T-helper 1 cell treated with Interleukin-12 subunit alpha and Interleukin-12 subunit beta and Interleukin-4 antibody, amounts not matched to agents 30 μg/mL and 1 μg/mL, for 36 hours (primary cell): ENCODE data around the gene UAP1.
A peak's percentile ranks its signal among the peaks of the same experiment; 100 is the strongest.
"Not testable (repeated sequence)": the region's sequence is repeated elsewhere in the genome, so short reads cannot be mapped to it uniquely, and the experiment has no call there.

Source experiments
- H3K27ac Mint-ChIP-seq: one replicate; pipeline ENCODE4 v1.8.0; 2021; ENCODE audit warnings: mild to moderate bottlenecking, mixed read lengths
- H3K27me3 Mint-ChIP-seq: one replicate; pipeline ENCODE4 v1.8.0; 2021; ENCODE audit warnings: low read depth, mixed read lengths
- H3K36me3 Mint-ChIP-seq: one replicate; pipeline ENCODE4 v1.8.0; 2021; ENCODE audit warnings: low read depth, mixed read lengths
- H3K4me1 Mint-ChIP-seq: one replicate; pipeline ENCODE4 v1.8.0; 2021; ENCODE audit warnings: low read depth, mixed read lengths
- H3K4me3 Mint-ChIP-seq: one replicate; pipeline ENCODE4 v1.8.0; 2021; ENCODE audit warnings: mild to moderate bottlenecking, moderate library complexity, mixed read lengths
- H3K9me3 Mint-ChIP-seq: one replicate; pipeline ENCODE4 v1.8.0; 2021; ENCODE audit warnings: mixed read lengths

UAP1 gene

DNA sequence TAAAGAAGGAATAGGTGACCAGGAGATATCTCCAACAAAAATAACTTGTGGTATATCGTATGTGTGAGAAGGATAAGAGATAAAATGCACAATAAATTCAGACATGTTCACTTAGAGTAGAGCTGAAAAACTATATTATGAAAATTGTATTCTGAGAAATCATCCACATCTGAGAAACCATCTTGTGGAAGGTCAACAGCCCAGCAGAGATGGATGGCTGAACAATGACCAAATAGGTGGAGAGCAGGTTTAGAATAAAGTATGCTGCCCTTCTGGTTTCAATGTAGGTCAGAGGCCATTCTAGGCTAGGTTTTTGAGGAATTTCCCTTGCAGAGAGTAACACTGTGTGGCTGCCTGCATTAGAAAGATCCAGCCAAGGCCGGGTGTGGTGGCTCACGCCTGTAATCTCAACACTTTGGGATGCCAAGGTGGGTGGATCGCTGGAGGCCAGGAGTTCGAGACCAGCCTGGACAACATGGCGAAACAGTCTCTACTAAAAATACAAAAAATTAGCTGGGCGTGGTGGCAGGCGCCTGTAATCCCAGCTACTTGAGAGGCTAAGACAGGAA, 8.8 kb upstream of the UAP1 start:
- Mint-ChIP-seq H3K9me3 (no peaks in the 10 kb centered on the region), H3K4me3 (no peak overlapping the region), H3K4me1 (no peaks in the 10 kb centered on the region), H3K27me3 (no peaks in the 10 kb centered on the region), H3K36me3 (no peaks in the 10 kb centered on the region), H3K27ac (no peak overlapping the region)

- H3K36me3 Mint-ChIP-seq, result no peaks in the 10 kb centered on the region
- no peaks in the 10 kb centered on the region for H3K9me3 Mint-ChIP-seq
- H3K27ac Mint-ChIP-seq, result no peak overlapping the region
- H3K27me3 Mint-ChIP-seq, result no peaks in the 10 kb centered on the region
- no peaks in the 10 kb centered on the region for H3K4me1 Mint-ChIP-seq
- no peak overlapping the region for H3K4me3 Mint-ChIP-seq
Observed at GRCh38 chr1:162554258-162554657, 7.3 kb upstream of the UAP1 start.

DNA sequence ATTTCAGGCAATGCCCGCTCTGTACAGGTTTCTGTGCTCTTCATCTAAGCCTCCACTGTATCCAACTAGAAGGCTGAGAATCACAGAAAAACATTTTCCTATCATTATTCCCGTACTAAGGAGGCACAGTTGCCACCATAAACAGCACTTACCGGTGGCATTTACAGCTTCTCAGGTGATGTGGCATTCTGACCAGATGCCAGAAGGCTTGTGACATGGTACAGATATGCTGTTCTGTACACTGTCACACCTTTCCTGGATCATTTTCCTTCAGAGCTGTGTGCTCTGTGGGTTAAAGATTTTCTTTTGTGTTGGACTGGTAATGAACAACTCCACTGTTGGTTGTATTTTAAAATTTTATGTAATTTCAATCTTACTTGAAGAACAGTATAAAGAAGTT, 4.0 kb upstream of the UAP1 start:
- no peak overlapping the region for H3K27ac Mint-ChIP-seq
- H3K27me3 Mint-ChIP-seq, result no peaks in the 10 kb centered on the region
- peaks cover 15% of the 10 kb centered on the region for H3K4me1 Mint-ChIP-seq
- no peak overlapping the region for H3K4me3 Mint-ChIP-seq
- H3K36me3 Mint-ChIP-seq, result no peaks in the 10 kb centered on the region
- no peaks in the 10 kb centered on the region for H3K9me3 Mint-ChIP-seq

DNA sequence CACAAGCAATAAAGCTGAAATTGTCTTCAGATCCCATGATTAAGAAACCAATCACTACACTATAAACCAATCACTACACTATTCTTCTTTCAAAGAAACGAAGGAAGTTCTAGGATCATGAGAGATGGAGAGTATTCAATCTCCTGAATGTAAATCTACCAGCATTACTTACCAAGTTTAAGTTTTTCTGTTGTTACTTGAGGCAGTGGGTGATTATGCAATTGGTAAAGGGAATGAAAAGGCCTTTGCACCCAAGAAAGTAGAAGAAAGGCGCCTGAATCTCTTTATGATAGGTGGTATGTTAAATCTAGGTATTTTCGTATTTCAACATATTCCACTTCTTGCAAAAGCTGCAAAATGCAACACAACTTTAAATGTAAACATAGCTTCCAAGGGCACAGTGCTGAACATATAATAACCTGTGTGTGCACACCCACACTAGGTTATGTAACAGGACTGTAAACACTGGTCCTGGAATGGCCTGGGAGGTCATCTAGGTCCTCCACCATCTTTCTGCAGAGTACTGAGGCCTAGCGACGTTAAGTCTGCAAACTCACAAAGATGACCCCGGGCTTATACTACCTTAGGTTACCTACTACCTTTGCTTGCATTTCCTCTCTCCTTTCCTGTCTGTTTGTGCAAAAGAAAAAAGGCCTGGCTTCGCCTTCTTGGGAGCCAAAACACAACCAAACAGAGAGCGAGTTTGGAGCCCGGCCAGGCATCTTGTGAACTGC, 1.1 kb upstream of the UAP1 start:
- Mint-ChIP-seq H3K4me3 (peak overlapping the region; percentile 89), H3K27me3 (no peaks in the 10 kb centered on the region), H3K27ac (peak overlapping the region; percentile 91), H3K4me1 (peaks cover 30% of the 10 kb centered on the region), H3K36me3 (no peaks in the 10 kb centered on the region), H3K9me3 (no peaks in the 10 kb centered on the region)

DNA sequence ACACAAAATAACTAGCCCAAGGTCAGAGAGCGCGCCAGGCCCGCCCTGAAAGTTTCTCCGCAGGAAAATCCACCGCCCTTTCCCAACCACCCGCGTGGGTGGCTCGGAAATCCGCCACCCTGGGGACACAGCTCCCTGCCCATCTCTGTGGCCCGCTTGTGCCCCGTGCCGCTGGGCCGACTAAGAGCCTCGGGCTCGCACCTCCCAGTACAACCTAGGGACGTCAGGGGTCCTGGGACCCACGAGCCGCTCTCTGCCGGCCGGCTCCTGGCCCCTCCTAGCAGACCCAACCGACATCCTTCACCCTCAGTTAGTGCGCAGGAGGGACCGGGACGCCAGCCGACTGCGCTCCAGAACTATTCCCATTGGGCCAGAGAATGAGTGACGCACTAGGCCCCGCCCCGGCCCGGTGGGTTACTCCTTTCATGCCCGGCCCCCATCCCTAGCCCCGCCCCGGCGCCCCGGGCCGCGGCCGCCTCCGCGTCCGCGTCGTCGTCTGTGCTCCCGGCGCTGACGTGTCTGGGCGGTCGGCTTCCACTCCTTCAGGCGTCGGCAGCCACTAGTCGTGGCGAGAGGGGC, 396 bp upstream of the UAP1 start:
- H3K4me1 Mint-ChIP-seq, result peaks cover 30% of the 10 kb centered on the region
- peak overlapping the region; percentile 89 for H3K4me3 Mint-ChIP-seq
- no peaks in the 10 kb centered on the region for H3K27me3 Mint-ChIP-seq
- peak overlapping the region; percentile 91 for H3K27ac Mint-ChIP-seq
- no peaks in the 10 kb centered on the region for H3K36me3 Mint-ChIP-seq
- H3K9me3 Mint-ChIP-seq, result no peaks in the 10 kb centered on the region

- no peaks in the 10 kb centered on the region for H3K9me3 Mint-ChIP-seq
- no peaks in the 10 kb centered on the region for H3K27me3 Mint-ChIP-seq
- H3K4me1 Mint-ChIP-seq, result peaks cover 31% of the 10 kb centered on the region
- peaks cover 4% of the 10 kb centered on the region for H3K36me3 Mint-ChIP-seq
- peak overlapping the region; percentile 82 for H3K27ac Mint-ChIP-seq
- H3K4me3 Mint-ChIP-seq, result peak overlapping the region; percentile 89
Observed at GRCh38 chr1:162562470-162562828, 927 bp downstream of the UAP1 start.

- H3K27me3 Mint-ChIP-seq, result no peaks in the 10 kb centered on the region
- H3K9me3 Mint-ChIP-seq, result no peaks in the 10 kb centered on the region
- no peak overlapping the region for H3K4me3 Mint-ChIP-seq
- peaks cover 11% of the 10 kb centered on the region for H3K36me3 Mint-ChIP-seq
- peaks cover 35% of the 10 kb centered on the region for H3K4me1 Mint-ChIP-seq
- no peak overlapping the region for H3K27ac Mint-ChIP-seq
Observed at GRCh38 chr1:162564762-162565218, 3.3 kb downstream of the UAP1 start.

DNA sequence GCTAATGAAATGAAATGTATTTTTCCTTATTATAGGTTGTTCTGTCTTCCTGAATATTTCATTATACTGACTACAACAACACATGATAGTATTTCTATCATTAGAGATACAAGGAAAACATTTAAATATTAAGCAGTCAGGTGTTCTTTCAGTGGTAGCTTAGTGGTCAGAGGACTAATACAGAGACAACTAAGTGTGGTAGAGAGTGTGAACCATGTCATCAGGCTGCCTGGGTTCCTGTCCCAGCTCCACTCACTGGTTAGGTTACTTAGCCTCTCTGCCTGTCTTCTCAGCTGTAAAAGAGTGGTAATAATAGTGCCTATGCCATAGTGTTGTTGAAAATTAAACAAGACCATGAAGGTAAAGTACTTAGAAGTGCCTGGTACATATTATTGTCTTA, 3.9 kb downstream of the UAP1 start:
- H3K36me3 Mint-ChIP-seq, result peaks cover 13% of the 10 kb centered on the region
- H3K4me3 Mint-ChIP-seq, result no peak overlapping the region
- H3K9me3 Mint-ChIP-seq, result no peaks in the 10 kb centered on the region
- no peaks in the 10 kb centered on the region for H3K27me3 Mint-ChIP-seq
- no peak overlapping the region for H3K27ac Mint-ChIP-seq
- H3K4me1 Mint-ChIP-seq, result peaks cover 33% of the 10 kb centered on the region

- H3K27ac Mint-ChIP-seq, result no peak overlapping the region
- H3K4me3 Mint-ChIP-seq, result no peak overlapping the region
- peaks cover 14% of the 10 kb centered on the region for H3K36me3 Mint-ChIP-seq
- peaks cover 28% of the 10 kb centered on the region for H3K4me1 Mint-ChIP-seq
- no peaks in the 10 kb centered on the region for H3K9me3 Mint-ChIP-seq
- no peaks in the 10 kb centered on the region for H3K27me3 Mint-ChIP-seq
Observed at GRCh38 chr1:162566870-162567269, 5.3 kb downstream of the UAP1 start.

DNA sequence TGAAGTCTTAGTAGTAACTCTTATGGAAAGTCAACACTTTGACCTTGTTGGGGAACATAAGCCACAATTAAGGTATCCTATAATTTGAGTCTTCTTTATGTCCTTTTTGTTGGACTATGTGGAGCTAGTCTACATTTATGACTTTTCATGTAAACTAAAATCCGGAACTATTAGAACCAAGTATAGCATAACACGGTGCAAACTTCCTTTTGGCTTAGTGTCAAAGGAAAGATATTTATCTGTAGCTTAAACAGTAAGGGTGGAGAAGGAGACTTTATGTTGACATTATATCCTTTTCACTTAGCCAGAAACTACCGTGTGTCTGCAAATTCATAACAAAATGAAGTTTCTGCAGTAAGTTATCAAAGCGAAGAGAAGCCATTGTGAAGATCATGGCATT, 7.3 kb downstream of the UAP1 start:
- H3K36me3 Mint-ChIP-seq, result peaks cover 14% of the 10 kb centered on the region
- no peaks in the 10 kb centered on the region for H3K27me3 Mint-ChIP-seq
- no peak overlapping the region for H3K4me3 Mint-ChIP-seq
- no peaks in the 10 kb centered on the region for H3K9me3 Mint-ChIP-seq
- H3K4me1 Mint-ChIP-seq, result peaks cover 20% of the 10 kb centered on the region
- no peak overlapping the region for H3K27ac Mint-ChIP-seq

DNA sequence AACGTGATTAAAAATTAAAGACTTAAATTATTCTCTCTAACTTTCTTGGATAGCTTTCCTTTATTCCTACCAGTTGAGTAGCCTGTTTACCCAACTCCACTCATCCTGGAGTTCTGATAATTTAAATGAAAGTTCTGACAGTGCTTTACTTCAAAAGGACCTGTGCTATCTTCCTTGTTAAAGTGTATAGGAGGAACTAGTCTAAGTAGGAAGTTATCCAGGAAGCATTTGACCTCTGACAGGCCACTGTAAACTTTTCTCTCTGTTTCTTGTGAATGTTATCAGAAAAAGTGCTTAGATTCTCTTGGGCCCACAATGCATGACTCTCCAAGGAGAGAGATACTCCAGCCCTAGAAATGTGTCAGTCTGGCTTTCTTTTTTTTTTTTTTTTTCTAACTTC, 9.2 kb downstream of the UAP1 start:
- Mint-ChIP-seq H3K27me3 (no peaks in the 10 kb centered on the region), H3K4me1 (peaks cover 13% of the 10 kb centered on the region), H3K9me3 (no peaks in the 10 kb centered on the region), H3K36me3 (peaks cover 14% of the 10 kb centered on the region), H3K4me3 (no peak overlapping the region), H3K27ac (no peak overlapping the region)

DNA sequence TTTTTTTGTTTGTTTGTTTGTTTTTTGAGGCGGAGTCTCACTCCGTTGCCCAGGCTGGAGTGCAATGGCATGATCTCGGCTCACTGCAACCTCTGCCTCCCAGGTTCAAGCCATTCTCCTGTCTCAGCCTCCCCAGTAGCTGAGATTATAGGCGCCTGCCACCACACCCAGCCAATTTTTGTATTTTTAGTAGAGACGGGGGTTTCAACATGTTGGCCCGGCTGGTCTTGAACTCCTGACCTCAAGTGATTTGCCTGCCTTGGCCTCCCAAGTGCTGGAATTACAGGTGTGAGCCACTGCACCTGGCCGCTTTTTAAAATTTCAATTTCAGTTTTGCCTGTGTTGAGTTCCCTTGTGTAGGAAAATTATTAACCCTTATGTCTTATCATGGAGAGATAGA, 9.6 kb downstream of the UAP1 start:
- H3K27ac Mint-ChIP-seq, H3K27me3 Mint-ChIP-seq, H3K9me3 Mint-ChIP-seq, H3K4me3 Mint-ChIP-seq: not testable (repeated sequence)
- peaks cover 13% of the 10 kb centered on the region for H3K4me1 Mint-ChIP-seq
- H3K36me3 Mint-ChIP-seq, result peaks cover 14% of the 10 kb centered on the region

GRCh38 chr1:162571696-162572095, 10.2 kb downstream of the UAP1 start:
- Mint-ChIP-seq H3K4me1 (peaks cover 13% of the 10 kb centered on the region), H3K27ac (no peak overlapping the region), H3K36me3 (peaks cover 14% of the 10 kb centered on the region), H3K9me3 (no peaks in the 10 kb centered on the region), H3K4me3 (no peak overlapping the region), H3K27me3 (no peaks in the 10 kb centered on the region)

DNA sequence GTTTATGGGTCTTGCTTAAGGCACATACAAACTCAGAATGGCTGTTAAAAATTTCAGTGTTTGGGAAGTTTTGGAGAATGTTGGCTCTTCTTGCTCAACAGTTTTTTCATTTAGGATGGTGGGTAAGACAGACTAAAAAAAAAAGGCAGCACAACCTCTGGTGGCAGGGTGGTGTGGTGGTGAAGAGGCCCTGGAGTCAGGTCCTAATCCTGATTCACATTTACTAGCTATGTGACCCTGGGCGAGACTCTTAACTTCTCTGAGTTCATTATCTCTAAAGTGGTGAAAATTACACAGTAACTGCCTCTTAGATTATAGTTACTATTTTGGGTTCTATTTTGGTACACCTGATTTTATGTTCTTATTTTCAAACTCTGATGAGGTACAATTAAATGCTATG, 11.6 kb downstream of the UAP1 start:
- H3K36me3 Mint-ChIP-seq, result peaks cover 9% of the 10 kb centered on the region
- H3K4me1 Mint-ChIP-seq, result peaks cover 11% of the 10 kb centered on the region
- H3K27me3 Mint-ChIP-seq, result no peaks in the 10 kb centered on the region
- H3K9me3 Mint-ChIP-seq, result no peaks in the 10 kb centered on the region
- no peak overlapping the region for H3K27ac Mint-ChIP-seq
- H3K4me3 Mint-ChIP-seq, result no peak overlapping the region

GRCh38 chr1:162578071-162578700, 16.7 kb downstream of the UAP1 start:
- H3K27ac Mint-ChIP-seq, result no peak overlapping the region
- no peaks in the 10 kb centered on the region for H3K4me1 Mint-ChIP-seq
- H3K36me3 Mint-ChIP-seq, result peaks cover 10% of the 10 kb centered on the region

More at GRCh38 chr1:162578071-162578700, 16.7 kb downstream of the UAP1 start:
- Mint-ChIP-seq H3K4me3 (no peak overlapping the region), H3K9me3 (no peaks in the 10 kb centered on the region), H3K27me3 (no peaks in the 10 kb centered on the region)
